ENCODE measurements around the gene ARMC7.
"Not testable (repeated sequence)": the region's sequence is repeated elsewhere in the genome, so short reads cannot be mapped to it uniquely, and the experiment has no call there.

The ARMC7 gene

GRCh38 chr17:75127936-75128335, 18.2 kb downstream of the ARMC7 start:
- not testable (repeated sequence) for DNase-seq (ENCODE audit: low read depth in 2 of 3, low spot score in 1 of 3)

GRCh38 chr17:75128694-75129505, 19.1 kb downstream of the ARMC7 start:
- no peak for DNase-seq (ENCODE audit: low read depth in 2 of 3, low spot score in 1 of 3)

- no peak for DNase-seq (ENCODE audit: low read depth in 2 of 3, low spot score in 1 of 3)
These were observed 19.8 kb downstream of the ARMC7 start for GRCh38 chr17:75129576-75129975.

GRCh38 chr17:75130059-75130631, 20.4 kb downstream of the ARMC7 start:
- no peak for DNase-seq (ENCODE audit: low read depth in 2 of 3, low spot score in 1 of 3)

GRCh38 chr17:75130632-75131277, 21.0 kb downstream of the ARMC7 start:
- peak in 2 of 3 donors; percentile 38 to 41 for DNase-seq (ENCODE audit: low read depth in 2 of 3, low spot score in 1 of 3)

- DNase-seq (ENCODE audit: low read depth in 2 of 3, low spot score in 1 of 3) = peak; percentile 49 to 75 (median 52)
These were observed 21.7 kb downstream of the ARMC7 start, which contains the start of gene NT5C for GRCh38 chr17:75131278-75132017. Gene NT5C (minus strand): TSS chr17:75131742. CDS start chr17:75131707, 35 bp downstream.

GRCh38 chr17:75132018-75133000, 22.5 kb downstream of the ARMC7 start:
- DNase-seq (ENCODE audit: low read depth in 2 of 3, low spot score in 1 of 3) = not testable (repeated sequence)

GRCh38 chr17:75133001-75133400, 23.2 kb downstream of the ARMC7 start:
- DNase-seq (ENCODE audit: low read depth in 2 of 3, low spot score in 1 of 3) = no peak

- DNase-seq (ENCODE audit: low read depth in 2 of 3, low spot score in 1 of 3) = not testable (repeated sequence)
These were observed 24.0 kb downstream of the ARMC7 start for GRCh38 chr17:75133607-75134347.

- no peak for DNase-seq (ENCODE audit: low read depth in 2 of 3, low spot score in 1 of 3)
These were observed 25.7 kb downstream of the ARMC7 start for GRCh38 chr17:75135452-75135851.

- no peak for DNase-seq (ENCODE audit: low read depth in 2 of 3, low spot score in 1 of 3)
These were observed 26.2 kb downstream of the ARMC7 start for GRCh38 chr17:75135946-75136345.

GRCh38 chr17:75137762-75138161, 28.0 kb downstream of the ARMC7 start:
- not testable (repeated sequence) for DNase-seq (ENCODE audit: low read depth in 2 of 3, low spot score in 1 of 3)

GRCh38 chr17:75138519-75138918, 28.8 kb downstream of the ARMC7 start:
- no peak for DNase-seq (ENCODE audit: low read depth in 2 of 3, low spot score in 1 of 3)

- no peak for DNase-seq (ENCODE audit: low read depth in 2 of 3, low spot score in 1 of 3)
These were observed 32.6 kb downstream of the ARMC7 start for GRCh38 chr17:75142236-75142971.

GRCh38 chr17:75144816-75145512, 35.2 kb downstream of the ARMC7 start:
- DNase-seq (ENCODE audit: low read depth in 2 of 3, low spot score in 1 of 3) = no peak

GRCh38 chr17:75146592-75146991, 36.8 kb downstream of the ARMC7 start:
- no peak for DNase-seq (ENCODE audit: low read depth in 2 of 3, low spot score in 1 of 3)

- no peak for DNase-seq (ENCODE audit: low read depth in 2 of 3, low spot score in 1 of 3)
These were observed 38.2 kb downstream of the ARMC7 start for GRCh38 chr17:75147878-75148546.

GRCh38 chr17:75151930-75152329, 42.2 kb downstream of the ARMC7 start:
- no peak for DNase-seq (ENCODE audit: low read depth in 2 of 3, low spot score in 1 of 3)
